Measurements from ENCODE around the gene RFC4.
"Not testable (repeated sequence)": the region's sequence is repeated elsewhere in the genome, so short reads cannot be mapped to it uniquely, and the experiment has no call there.

RFC4 gene

DNA sequence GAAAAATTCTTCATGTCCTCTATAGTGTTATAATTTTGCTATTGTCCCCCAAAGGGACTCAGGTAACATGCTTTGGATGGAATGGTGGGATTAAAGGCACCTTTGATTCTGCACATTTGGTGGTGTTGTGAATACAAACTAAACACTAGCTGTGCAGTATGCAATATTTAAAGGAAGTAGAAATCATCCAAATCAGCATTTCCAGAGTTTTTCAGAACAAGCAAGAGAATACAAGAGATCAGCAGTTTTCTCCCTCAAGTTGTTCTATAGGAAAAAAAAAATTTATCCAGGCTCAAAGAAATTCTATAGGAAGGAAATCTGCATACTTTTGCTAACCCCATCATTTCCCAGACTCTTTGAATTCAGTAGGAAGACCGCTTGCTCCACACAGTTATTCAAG, 26.0 kb upstream of the RFC4 start:
- peaks cover 48% of the 10 kb centered on the region for H3K27me3 Mint-ChIP-seq
- no peaks in the 10 kb centered on the region for H3K36me3 Mint-ChIP-seq (ENCODE audit: low read depth)
- peaks cover 5% of the 10 kb centered on the region for H3K4me1 Mint-ChIP-seq (ENCODE audit: low read depth)
- no peak overlapping the region for H3K27ac Mint-ChIP-seq
- no peak for DNase-seq
- no peaks in the 10 kb centered on the region for H3K9me3 Mint-ChIP-seq
- no peak overlapping the region for H3K4me3 Mint-ChIP-seq

DNA sequence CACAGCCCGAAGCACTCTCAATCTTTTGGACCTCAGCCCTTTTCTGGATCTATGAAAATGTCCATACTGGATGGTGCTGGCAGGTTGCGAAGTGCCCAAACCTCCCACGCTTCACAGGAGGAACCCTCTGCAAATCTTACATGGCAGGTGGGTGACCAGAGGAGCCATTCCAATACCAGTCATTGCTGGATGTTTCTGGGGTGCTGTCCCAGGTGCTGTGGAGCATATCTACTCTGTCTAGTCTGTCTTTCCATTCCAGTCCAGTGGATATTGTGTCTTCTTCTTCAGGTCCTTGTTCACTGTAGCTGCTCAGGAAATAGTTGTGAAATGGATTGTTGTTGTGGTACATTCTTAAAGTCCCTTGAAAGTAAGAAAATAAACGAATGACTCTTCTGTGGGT, 25.5 kb upstream of the RFC4 start:
- H3K27me3 Mint-ChIP-seq, result peaks cover 48% of the 10 kb centered on the region
- no peaks in the 10 kb centered on the region for H3K9me3 Mint-ChIP-seq
- DNase-seq, result no peak
- H3K36me3 Mint-ChIP-seq (ENCODE audit: low read depth), result no peaks in the 10 kb centered on the region
- H3K4me3 Mint-ChIP-seq, result no peak overlapping the region
- H3K4me1 Mint-ChIP-seq (ENCODE audit: low read depth), result peaks cover 5% of the 10 kb centered on the region
- no peak overlapping the region for H3K27ac Mint-ChIP-seq

DNA sequence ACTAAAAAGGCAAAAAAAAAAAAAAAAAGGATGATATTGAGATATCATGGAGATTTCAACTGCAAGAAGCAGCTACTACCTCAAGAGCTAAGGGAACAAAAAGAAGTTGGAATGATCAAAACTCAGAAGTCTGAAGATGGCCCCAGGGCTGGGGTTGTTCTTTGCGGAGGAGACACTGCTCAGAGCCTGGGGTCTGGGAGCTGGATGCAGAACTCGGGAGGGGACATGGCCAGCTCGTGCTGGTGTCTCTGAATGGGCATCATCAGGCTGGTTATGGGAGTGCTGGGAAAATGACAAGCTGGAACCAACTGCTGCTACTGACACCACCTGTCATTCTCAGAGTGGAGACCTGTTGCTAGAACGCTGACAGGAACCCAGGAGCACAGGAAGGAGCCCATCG, 22.1 kb upstream of the RFC4 start:
- peaks cover 15% of the 10 kb centered on the region for H3K36me3 Mint-ChIP-seq (ENCODE audit: low read depth)
- H3K9me3 Mint-ChIP-seq, result no peaks in the 10 kb centered on the region
- H3K4me1 Mint-ChIP-seq (ENCODE audit: low read depth), result peaks cover 34% of the 10 kb centered on the region
- no peak overlapping the region for H3K4me3 Mint-ChIP-seq
- H3K27ac Mint-ChIP-seq, result no peak overlapping the region
- no peak for DNase-seq
- peaks cover 68% of the 10 kb centered on the region for H3K27me3 Mint-ChIP-seq

DNA sequence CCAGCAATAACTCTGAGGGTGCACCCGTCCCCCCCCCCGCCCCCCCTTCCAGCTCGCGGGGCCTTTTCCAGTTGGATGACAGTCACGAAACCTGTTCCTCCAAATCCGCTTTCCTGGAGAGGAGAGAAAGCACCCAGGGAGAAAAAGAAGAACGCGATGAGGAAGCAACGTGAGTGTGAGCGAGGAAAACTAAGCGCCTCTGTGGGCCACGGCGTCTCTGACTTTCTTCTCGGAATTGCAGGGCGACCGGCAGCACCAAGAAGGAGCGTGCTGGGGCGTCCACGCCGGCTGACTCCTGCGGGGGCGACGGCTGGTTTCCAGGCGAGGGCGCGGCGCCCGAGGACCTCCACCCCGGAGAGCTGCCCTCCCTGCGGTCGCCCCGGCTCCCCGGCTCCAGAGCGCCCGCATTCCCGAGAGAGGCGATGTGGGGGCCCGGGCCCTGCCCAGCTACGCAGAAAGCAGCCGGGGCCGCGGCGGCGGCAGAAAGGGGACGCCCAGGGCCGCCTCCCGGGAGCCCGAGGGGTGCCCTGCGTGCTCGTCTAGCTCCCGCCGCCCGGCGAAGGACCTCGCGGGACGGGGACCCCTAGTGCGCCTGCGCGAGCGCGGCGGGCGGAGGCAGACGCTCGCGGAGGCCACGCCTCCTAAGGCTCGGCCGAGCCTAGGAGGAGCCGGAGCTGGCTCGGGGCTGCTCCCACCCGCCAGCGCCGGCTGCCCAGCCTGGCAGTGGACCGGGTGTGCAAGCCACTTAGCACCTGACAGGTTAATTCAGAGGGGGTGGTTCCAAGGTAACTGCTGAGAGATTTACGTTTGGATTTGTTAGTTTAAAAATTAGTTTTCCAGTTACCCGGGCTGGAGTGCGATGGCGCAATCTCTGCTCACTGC, 20.9 kb upstream of the RFC4 start:
- peak overlapping the region; percentile 83 for H3K27ac Mint-ChIP-seq
- H3K4me1 Mint-ChIP-seq (ENCODE audit: low read depth), result peaks cover 35% of the 10 kb centered on the region
- no peaks in the 10 kb centered on the region for H3K9me3 Mint-ChIP-seq
- peaks cover 15% of the 10 kb centered on the region for H3K36me3 Mint-ChIP-seq (ENCODE audit: low read depth)
- H3K4me3 Mint-ChIP-seq, result peak overlapping the region; percentile 93
- DNase-seq, result peak; percentile 90
- peaks cover 63% of the 10 kb centered on the region for H3K27me3 Mint-ChIP-seq

DNA sequence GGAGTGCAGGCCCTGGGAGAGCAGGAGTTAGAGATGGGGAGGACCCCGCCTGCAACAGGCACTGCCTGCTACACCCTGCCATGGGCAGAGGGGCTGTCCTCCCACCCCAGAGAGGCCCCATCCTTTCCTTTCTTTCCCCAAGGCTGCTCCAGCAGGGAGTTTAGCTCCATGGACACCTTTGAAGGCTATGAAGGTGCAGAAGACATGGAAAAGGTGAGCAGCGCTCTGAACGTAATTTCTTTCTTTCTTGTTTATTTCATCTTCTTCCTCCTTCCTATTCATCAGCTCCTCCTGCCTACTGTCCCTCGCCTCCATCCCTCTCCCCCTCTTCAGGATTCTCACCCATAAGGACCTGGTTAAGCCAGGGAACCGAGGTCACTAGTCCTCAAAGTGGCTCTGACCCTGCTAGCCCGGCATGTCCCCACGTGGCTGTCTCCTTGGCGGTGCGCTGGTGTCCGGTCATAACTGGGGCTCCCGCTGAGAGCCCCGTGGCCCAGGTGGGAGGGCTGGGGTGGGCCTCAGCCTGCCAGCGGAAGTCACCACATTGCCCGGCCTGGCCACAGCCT, 20.2 kb upstream of the RFC4 start:
- H3K36me3 Mint-ChIP-seq (ENCODE audit: low read depth), result peaks cover 15% of the 10 kb centered on the region
- H3K27ac Mint-ChIP-seq, result peak overlapping the region; percentile 91
- H3K4me1 Mint-ChIP-seq (ENCODE audit: low read depth), result peaks cover 35% of the 10 kb centered on the region
- peaks cover 55% of the 10 kb centered on the region for H3K27me3 Mint-ChIP-seq
- peak; percentile 68 for DNase-seq
- H3K4me3 Mint-ChIP-seq, result peak overlapping the region; percentile 93
- no peaks in the 10 kb centered on the region for H3K9me3 Mint-ChIP-seq

DNA sequence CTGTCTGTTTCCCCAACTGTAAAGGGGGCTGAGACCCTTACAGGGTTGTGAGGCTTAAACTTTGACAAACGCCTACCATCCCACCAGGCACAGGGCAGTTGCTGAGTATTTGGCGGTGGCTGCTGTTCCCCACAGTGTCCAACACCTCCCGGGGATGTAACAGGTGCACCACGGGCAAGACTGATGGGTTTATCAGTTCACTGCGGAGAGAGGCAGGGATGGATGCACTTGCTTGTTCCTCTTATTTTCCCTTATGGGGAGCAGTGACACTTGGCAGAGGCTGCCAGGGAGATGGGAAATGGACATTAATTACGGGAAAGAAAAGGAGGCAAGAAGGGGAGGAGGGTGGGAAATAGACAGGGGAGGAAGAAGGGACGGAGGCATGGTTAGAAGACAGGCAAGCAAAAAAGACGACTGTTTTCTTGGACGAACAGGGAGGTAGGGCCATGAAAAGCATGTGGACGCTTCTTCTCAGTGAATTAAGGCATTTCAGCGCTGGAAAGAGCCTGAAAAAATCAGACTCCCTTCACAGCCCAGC, 19.7 kb upstream of the RFC4 start:
- peaks cover 15% of the 10 kb centered on the region for H3K36me3 Mint-ChIP-seq (ENCODE audit: low read depth)
- H3K4me1 Mint-ChIP-seq (ENCODE audit: low read depth), result peaks cover 35% of the 10 kb centered on the region

DNA sequence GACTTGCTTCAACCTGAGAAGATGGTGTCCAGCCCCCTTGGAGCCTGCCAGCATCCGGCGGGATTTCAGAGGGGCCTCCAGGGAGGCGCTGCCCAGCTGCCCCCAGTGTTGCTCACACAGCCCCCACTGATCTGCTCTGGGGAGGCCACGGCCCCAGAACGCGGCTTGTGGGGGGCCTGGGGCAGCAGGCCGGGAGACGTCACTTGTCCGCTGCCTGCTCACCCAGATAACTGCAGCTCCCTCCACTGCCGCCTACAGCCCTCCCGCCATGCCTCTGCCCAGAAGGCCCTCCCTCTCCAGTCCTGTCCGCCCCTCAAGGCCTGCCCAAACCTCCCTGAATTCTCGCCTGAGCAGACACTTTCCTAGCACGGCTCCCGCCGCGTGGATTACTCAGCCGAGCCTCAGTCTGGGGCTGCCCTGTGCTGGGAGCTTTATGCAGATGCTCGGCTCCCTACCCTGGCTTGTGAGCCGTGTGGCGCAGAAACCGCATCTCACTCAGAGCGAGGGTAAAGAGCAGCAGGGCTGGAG, 19.1 kb upstream of the RFC4 start:
- H3K27me3 Mint-ChIP-seq, result peaks cover 44% of the 10 kb centered on the region
- peaks cover 35% of the 10 kb centered on the region for H3K4me1 Mint-ChIP-seq (ENCODE audit: low read depth)
- no peak for DNase-seq
- peak overlapping the region; percentile 93 for H3K4me3 Mint-ChIP-seq
- no peaks in the 10 kb centered on the region for H3K9me3 Mint-ChIP-seq
- peak overlapping the region; percentile 91 for H3K27ac Mint-ChIP-seq
- peaks cover 15% of the 10 kb centered on the region for H3K36me3 Mint-ChIP-seq (ENCODE audit: low read depth)

More for the DNA sequence above, 19.7 kb upstream of the RFC4 start:
- Mint-ChIP-seq H3K4me3 (peak overlapping the region; percentile 93), H3K27ac (peak overlapping the region; percentile 91), H3K9me3 (no peaks in the 10 kb centered on the region), H3K27me3 (peaks cover 50% of the 10 kb centered on the region)
- peak; percentile 68 for DNase-seq

DNA sequence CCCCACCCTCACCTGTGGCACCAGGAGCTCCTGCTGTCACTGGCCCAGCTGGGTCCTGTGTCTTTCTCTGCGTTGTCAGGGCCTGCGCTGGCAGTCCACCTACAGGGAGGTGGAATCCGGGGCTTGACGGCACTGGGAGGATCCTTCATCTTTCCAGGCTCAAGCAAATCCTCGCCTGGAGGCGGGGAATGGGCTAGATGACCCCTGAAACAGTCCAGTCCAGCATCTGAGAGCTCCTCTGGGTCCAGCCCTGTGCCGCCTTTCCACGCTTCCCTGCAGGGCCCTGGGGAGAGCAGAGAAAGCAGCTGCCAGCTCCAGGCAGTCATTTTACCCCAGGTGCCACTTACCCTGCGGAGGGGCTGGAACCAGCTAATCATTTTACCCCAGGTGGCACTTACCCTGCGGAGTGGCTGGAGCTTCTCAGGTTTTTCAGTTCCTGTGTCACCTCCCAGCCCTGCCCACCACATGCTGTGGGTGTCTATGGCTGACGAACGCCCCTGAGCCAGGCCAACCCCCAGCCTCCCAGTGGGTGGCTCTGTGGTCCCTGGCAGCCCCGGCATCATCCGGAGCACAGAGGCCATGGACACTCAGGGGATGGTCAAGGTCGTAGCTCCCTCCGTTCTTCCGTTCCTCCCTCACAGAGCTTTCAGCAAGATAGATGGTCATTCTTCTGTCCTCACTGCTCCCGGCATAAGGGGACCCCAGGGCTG, 18.3 kb upstream of the RFC4 start:
- H3K4me1 Mint-ChIP-seq (ENCODE audit: low read depth), result peaks cover 35% of the 10 kb centered on the region
- H3K9me3 Mint-ChIP-seq, result no peaks in the 10 kb centered on the region
- H3K4me3 Mint-ChIP-seq, result peak overlapping the region; percentile 93
- peaks cover 15% of the 10 kb centered on the region for H3K36me3 Mint-ChIP-seq (ENCODE audit: low read depth)
- DNase-seq, result no peak
- peaks cover 36% of the 10 kb centered on the region for H3K27me3 Mint-ChIP-seq
- no peak overlapping the region for H3K27ac Mint-ChIP-seq

DNA sequence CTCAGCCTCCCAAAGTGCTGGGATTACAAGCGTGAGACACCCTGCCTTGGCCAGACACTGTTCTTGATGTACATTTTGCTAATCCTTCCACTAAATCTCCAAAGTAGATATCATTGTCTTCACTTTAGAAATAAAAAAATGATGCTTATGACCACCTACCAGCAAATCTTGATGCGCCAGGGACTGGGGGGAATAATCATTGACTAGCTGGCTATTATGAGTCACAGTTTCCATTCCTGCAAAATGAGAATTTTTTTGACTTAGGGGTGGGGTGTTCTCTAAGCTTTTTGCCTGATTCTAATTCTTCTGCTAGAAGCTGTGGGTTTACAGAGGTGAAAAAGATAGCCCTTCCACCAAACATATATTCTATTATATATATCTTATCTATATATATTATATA, 17.1 kb upstream of the RFC4 start:
- H3K4me1 Mint-ChIP-seq (ENCODE audit: low read depth), result peaks cover 34% of the 10 kb centered on the region
- DNase-seq, result no peak
- H3K27me3 Mint-ChIP-seq, result peaks cover 25% of the 10 kb centered on the region
- peak overlapping the region; percentile 29 for H3K27ac Mint-ChIP-seq
- no peaks in the 10 kb centered on the region for H3K9me3 Mint-ChIP-seq
- no peak overlapping the region for H3K4me3 Mint-ChIP-seq
- H3K36me3 Mint-ChIP-seq (ENCODE audit: low read depth), result peaks cover 15% of the 10 kb centered on the region

DNA sequence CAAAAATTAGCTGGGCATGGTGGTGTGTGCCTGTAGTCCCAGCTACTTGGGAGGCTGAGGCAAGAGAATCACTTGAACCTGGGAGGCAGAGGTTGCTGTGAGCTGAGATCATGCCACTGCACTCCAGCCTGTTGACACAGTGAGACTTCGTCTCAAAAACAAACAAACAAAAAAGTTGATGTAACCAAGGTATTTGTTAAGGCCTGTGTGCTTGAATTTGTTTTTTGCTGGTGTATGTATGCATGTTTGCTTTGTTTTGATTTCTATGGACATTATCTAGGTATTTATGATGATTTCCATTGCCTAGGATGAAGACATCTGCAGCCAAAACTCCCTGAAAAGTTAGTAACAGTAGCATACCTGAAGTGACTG, 16.1 kb upstream of the RFC4 start:
- Mint-ChIP-seq H3K36me3 (ENCODE audit: low read depth) (peaks cover 15% of the 10 kb centered on the region), H3K27me3 (peaks cover 20% of the 10 kb centered on the region), H3K4me1 (ENCODE audit: low read depth) (peaks cover 30% of the 10 kb centered on the region)
- not testable (repeated sequence) for DNase-seq, H3K4me3 Mint-ChIP-seq, H3K9me3 Mint-ChIP-seq, H3K27ac Mint-ChIP-seq

DNA sequence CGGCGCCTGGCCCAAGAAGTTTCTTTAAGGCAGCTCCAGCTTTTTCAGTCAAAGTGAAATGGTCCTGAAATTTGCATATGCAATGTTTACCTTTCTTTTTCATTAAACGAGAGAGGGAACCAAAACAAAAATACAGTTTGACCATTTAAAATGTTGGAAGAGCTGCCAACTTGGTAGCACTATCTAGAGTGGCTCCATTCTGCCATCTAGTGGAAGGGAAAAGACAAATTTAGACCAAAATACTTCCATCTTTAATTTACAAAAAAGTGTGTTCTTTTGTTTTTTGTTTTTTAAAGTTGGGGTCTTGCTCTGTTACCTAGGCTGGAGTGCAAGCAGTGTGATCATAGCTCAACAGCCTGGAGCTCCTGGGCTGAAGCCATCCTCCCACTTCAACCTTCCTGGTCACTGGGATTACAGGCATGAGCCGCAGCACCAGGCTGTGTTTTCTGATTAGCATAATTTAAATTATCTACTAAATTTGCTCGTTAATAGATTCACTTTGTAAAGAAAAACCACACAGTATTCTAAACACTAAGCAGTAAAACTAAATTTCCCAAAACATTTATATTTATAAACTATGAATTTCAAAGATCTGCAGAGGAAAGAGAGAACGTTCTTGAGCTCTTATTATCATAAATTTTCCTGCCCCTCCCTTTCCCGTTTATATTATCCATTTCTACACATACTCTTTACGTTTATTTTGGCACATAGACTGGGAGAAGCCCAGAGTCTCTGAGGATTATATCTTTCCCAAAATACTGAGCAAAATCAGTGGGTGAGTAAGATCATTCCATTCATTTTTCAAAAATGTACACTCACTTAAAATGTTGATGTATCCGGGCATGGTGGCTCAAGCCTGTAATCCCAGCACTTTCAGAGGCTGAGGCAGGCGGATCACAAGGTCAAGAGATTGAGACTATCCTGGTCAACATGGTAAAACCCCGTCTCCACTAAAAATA, 15.4 kb upstream of the RFC4 start:
- no peak for DNase-seq

DNA sequence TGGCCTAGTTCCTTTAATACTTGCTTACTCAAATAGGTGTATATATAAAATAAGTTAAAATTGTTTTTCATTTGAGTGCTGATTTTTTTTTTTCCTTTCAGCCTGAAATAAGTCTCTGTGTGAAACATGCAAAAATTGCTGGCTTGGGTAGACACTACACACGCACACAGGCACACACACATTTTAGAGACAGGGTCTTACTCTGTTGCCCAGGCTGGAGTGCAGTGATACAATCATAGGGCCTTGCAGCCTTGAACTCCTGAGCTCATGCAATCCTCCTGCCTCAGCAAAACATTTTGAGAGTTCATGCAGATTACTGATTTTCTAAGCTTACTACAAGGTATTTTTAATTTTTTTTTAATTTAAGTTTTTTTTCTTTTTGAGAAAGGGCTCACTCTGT, 12.7 kb upstream of the RFC4 start:
- H3K4me1 Mint-ChIP-seq (ENCODE audit: low read depth), result peaks cover 13% of the 10 kb centered on the region
- DNase-seq, result no peak
- no peaks in the 10 kb centered on the region for H3K9me3 Mint-ChIP-seq
- H3K36me3 Mint-ChIP-seq (ENCODE audit: low read depth), result no peaks in the 10 kb centered on the region
- no peak overlapping the region for H3K4me3 Mint-ChIP-seq
- H3K27ac Mint-ChIP-seq, result no peak overlapping the region
- peaks cover 1% of the 10 kb centered on the region for H3K27me3 Mint-ChIP-seq

More for the DNA sequence above, 15.4 kb upstream of the RFC4 start:
- H3K4me3 Mint-ChIP-seq, result no peak overlapping the region
- H3K4me1 Mint-ChIP-seq (ENCODE audit: low read depth), result peaks cover 30% of the 10 kb centered on the region
- H3K36me3 Mint-ChIP-seq (ENCODE audit: low read depth), result peaks cover 14% of the 10 kb centered on the region
- H3K9me3 Mint-ChIP-seq, result no peaks in the 10 kb centered on the region
- no peak overlapping the region for H3K27ac Mint-ChIP-seq
- peaks cover 20% of the 10 kb centered on the region for H3K27me3 Mint-ChIP-seq

DNA sequence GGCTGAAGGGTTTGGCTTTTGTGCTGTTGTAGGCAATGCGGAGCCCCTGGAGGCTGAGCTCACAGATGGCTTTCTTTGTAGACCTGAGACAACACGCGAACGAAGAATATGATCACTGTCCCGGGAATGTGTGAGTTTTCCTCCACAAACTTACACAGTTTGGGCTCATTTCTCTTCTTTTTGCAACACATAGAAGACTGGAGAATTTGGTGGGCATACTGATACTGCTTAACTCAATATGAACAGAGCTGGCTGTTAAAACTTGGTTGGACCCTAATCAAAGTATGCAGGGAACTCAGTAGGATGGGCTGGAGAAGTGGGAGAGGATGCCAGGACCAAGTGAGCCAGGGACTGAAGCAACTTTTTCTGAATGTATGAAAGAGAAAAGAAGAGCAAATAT, 12.2 kb upstream of the RFC4 start:
- Mint-ChIP-seq H3K9me3 (no peaks in the 10 kb centered on the region), H3K4me1 (ENCODE audit: low read depth) (peaks cover 12% of the 10 kb centered on the region), H3K4me3 (no peak overlapping the region), H3K36me3 (ENCODE audit: low read depth) (no peaks in the 10 kb centered on the region), H3K27ac (no peak overlapping the region), H3K27me3 (no peaks in the 10 kb centered on the region)
- no peak for DNase-seq

Data from activated T-cell treated with anti-CD3 and anti-CD28 coated beads, Interleukin-2, amount 50 U/mL, for 24 hours (primary cell).